GM20000 (cell line): ENCODE results near the gene CYP4F22.
A peak's percentile ranks its signal among the peaks of the same experiment; 100 is the strongest.

Source experiments
- DNase-seq: peaks from one replicate; pipeline ENCODE4 v3.0.0; 2012; ENCODE audit warnings: low spot score
- TF ChIP-seq, protein P1 (sequence below): IDR thresholded peaks from 2 replicates; pipeline ENCODE4 v1.5.1; 2012; ENCODE audit warnings: mild to moderate bottlenecking, control low read depth; ENCODE audit errors: extremely low read depth, missing control alignments

CYP4F22 gene

GRCh38 chr19:15508035-15508710 is at the start of gene CYP4F22:
TSS of gene CYP4F22 (plus strand) at chr19:15508525. CDS start at chr19:15525337, 16,812 bp downstream.
- TF ChIP-seq, protein P1, sequence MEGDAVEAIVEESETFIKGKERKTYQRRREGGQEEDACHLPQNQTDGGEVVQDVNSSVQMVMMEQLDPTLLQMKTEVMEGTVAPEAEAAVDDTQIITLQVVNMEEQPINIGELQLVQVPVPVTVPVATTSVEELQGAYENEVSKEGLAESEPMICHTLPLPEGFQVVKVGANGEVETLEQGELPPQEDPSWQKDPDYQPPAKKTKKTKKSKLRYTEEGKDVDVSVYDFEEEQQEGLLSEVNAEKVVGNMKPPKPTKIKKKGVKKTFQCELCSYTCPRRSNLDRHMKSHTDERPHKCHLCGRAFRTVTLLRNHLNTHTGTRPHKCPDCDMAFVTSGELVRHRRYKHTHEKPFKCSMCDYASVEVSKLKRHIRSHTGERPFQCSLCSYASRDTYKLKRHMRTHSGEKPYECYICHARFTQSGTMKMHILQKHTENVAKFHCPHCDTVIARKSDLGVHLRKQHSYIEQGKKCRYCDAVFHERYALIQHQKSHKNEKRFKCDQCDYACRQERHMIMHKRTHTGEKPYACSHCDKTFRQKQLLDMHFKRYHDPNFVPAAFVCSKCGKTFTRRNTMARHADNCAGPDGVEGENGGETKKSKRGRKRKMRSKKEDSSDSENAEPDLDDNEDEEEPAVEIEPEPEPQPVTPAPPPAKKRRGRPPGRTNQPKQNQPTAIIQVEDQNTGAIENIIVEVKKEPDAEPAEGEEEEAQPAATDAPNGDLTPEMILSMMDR: no peak
- DNase-seq: no peak

DNA sequence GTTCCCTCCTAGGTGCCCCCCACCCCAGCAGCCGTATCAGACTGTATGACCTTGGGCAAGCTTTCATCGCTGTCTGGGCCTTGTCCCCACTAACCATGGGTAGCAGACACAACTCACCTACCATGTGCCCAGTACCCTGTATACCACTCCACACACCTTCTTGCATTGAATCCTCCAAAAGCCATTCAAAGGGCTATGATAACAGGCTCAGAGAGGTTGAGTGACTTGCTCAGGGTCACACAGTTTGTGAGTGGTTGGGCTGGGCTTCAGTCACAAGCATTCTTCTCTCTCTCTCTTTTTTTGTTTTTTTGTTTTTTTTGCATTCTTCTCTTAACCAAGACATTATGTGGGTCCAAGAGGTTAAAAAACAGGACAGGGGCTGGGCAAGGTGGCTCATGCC is 46.6 kb upstream of the CYP4F22 start:
- no peak for DNase-seq
- TF ChIP-seq, protein P1: no peak

DNA sequence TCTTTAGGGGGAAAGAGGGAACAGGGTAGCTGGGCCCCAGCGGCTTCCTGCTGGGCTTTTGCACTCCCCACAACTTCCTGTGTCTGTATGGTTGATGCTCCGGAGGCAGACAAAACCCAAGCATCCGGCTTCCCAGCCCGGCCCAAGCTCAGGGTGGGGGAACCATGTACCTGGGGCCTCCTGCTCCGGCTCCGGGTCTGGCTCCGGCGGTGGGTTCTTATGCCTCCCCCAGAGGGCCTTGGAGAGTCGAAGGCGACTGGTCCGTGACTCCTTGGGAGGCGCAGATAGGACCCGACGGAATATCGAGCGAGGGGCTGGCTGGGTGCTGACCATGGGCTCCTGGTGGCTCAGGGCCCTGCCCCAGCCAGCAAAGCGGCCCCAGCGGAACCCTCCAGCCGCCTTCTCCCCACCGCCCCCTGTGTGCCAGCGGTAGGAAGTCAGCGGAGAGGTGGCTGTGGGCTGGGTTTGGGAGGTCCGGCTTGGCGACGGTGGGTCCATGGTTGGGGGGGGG is 44.4 kb upstream of the CYP4F22 start:
- peak; percentile 79 for DNase-seq
- TF ChIP-seq, protein P1: peak; percentile 1

DNA sequence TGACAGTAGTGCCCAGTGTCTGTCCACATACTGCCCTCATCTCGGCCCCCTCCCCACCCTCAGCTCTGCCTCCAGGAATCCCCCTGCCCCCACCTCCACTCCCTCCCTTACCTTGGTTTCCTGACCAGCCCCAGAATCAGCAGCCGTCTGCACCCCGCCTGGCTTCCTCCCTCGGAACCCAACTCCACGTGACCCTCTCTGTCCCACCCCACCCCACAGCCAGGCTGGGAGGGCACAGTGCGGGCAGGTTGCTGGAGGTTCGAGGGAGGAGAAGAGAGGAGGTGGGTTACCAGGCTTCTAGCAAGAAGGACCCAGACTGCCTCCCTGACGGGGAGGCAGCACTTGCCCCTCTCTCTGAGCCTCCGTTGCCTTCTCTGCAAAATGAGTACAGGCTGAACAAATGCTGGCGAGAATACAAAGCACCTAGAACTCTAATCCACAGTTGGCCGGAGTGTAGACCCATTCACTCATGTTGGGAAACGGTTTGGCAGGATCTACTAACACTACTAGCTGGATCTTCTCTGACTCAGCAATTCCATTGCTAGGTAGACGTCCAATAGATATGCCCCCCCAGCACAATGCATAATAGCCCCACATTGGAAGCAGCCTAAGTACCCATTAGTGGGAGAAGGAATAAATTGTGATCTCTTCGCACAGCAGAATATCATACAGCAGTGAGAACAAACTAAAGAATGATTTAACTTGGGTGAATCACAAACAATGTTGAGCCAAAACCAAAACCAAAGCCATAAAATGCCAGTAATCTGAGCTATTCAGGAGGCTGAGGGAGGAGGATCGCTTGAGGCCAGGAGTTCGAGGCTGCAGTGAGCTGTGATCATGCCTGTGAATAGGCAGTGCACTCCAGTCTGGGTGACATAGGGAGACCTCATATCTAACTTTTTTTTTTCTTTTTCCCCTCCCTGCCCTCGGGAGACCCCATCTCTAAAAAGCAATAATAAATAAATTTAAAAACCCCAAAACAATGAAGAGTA is 43.6 kb upstream of the CYP4F22 start, which contains the start of gene RASAL3:
Gene RASAL3, minus strand, starts transcription at position 151 of the 992 bp plus-strand sequence. CDS start 186 bp downstream, outside the sequence.
- DNase-seq: peak; percentile 81
- TF ChIP-seq, protein P1: no peak

GRCh38 chr19:15466851-15467733 is 41.2 kb upstream of the CYP4F22 start:
- peak; percentile 72 for DNase-seq
- TF ChIP-seq, protein P1: no peak

DNA sequence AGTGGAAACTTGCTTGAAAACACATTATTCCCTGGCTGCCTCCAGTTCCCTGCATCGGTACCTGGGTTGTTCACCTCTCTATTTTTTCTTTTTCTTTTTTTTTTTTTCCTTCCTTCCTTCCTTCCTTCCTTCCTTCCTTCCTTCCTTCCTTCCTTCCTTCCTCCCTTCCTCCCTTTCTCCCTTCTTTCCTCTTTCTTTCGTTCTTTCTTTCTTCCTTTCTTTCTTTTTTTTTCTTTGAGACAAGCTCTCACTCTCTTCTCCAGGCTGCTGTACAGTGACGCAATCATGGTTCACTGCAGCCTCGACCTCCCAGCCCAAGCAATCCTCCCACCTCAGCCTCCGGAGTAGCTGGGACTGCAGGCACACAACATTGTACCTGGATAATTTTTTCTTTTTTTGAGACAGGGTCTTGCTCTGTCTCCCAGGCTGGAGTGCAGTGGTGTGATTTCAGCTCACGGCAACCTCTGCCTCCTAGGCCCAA is 40.6 kb upstream of the CYP4F22 start:
- no peak for DNase-seq
- TF ChIP-seq, protein P1: no peak
